Neural crest cell (in vitro differentiated cells): ENCODE data around the gene HLA-DOA. TPM values are rescaled to one million over a fixed set of nuclear protein-coding genes. Genes with fewer than 3 reads are reported as not detected.

Source experiments
- DNase-seq: peaks from one replicate; pipeline ENCODE4 v3.0.0; 2021; ENCODE audit warnings: low read depth, mixed read lengths, low spot score
- H3K27ac Mint-ChIP-seq: one replicate; pipeline ENCODE4 v1.8.0; 2021; ENCODE audit warnings: mild to moderate bottlenecking, mixed read lengths; ENCODE audit not compliant: unreplicated experiment
- H3K27me3 Mint-ChIP-seq: 2 replicates; pipeline ENCODE4 v1.8.0; 2021; ENCODE audit warnings: low read depth, mild to moderate bottlenecking, mixed read lengths
- H3K36me3 Mint-ChIP-seq: 2 replicates; pipeline ENCODE4 v1.8.0; 2021; ENCODE audit warnings: low read depth, mild to moderate bottlenecking, mixed read lengths
- H3K4me1 Mint-ChIP-seq: 2 replicates; pipeline ENCODE4 v1.8.0; 2021; ENCODE audit warnings: mixed read lengths
- H3K4me3 Mint-ChIP-seq: one replicate; pipeline ENCODE4 v1.8.0; 2021; ENCODE audit warnings: mild to moderate bottlenecking, mixed read lengths
- H3K9me3 Mint-ChIP-seq: 2 replicates; pipeline ENCODE4 v1.8.0; 2021; ENCODE audit warnings: mixed read lengths
- CTCF ChIP-seq: fragments of 200-600 bp; sonication (generic); conservative IDR thresholded peaks from 2 replicates; pipeline ENCODE4 v1.5.0; 2021; ENCODE audit warnings: antibody characterized with exemption, mild to moderate bottlenecking
- total RNA-seq: library from RNA; stranded (reverse); gene quantifications from 2 replicates; pipeline ENCODE4 v1.2.1, GENCODE V29; 2021

Gene HLA-DOA
- total RNA-seq, 1 donor from 2014 or later, result 1.7 TPM

- Mint-ChIP-seq H3K4me1 (peaks cover 16% of the 10 kb centered on the region), H3K27me3 (peaks cover 57% of the 10 kb centered on the region), H3K9me3 (no peaks in the 10 kb centered on the region), H3K27ac (no peak overlapping the region), H3K36me3 (no peaks in the 10 kb centered on the region), H3K4me3 (no peak overlapping the region)
- no peak for TF ChIP-seq CTCF
- DNase-seq, result no peak
Measured at GRCh38 chr6:33004940-33005339, 4.5 kb downstream of the HLA-DOA start.

GRCh38 chr6:33001685-33002084 is 7.7 kb downstream of the HLA-DOA start:
- TF ChIP-seq CTCF, result no peak
- Mint-ChIP-seq H3K9me3 (no peaks in the 10 kb centered on the region), H3K4me3 (no peak overlapping the region), H3K27ac (no peak overlapping the region), H3K4me1 (no peaks in the 10 kb centered on the region), H3K36me3 (no peaks in the 10 kb centered on the region), H3K27me3 (peaks cover 61% of the 10 kb centered on the region)
- no peak for DNase-seq

- Mint-ChIP-seq H3K27me3 (peaks cover 70% of the 10 kb centered on the region), H3K4me3 (no peak overlapping the region), H3K9me3 (no peaks in the 10 kb centered on the region), H3K36me3 (no peaks in the 10 kb centered on the region), H3K27ac (no peak overlapping the region), H3K4me1 (no peaks in the 10 kb centered on the region)
- peak; percentile 45 for TF ChIP-seq CTCF
- no peak for DNase-seq
Measured at GRCh38 chr6:33000055-33000454, 9.3 kb downstream of the HLA-DOA start.

- Mint-ChIP-seq H3K27me3 (peaks cover 59% of the 10 kb centered on the region), H3K4me3 (no peak overlapping the region)
- DNase-seq, result no peak
Measured at GRCh38 chr6:32995448-32995847, 13.9 kb downstream of the HLA-DOA start.

GRCh38 chr6:32993363-32993973 is 15.9 kb downstream of the HLA-DOA start:
- H3K4me1 Mint-ChIP-seq, result no peaks in the 10 kb centered on the region

More at GRCh38 chr6:32995448-32995847, 13.9 kb downstream of the HLA-DOA start:
- Mint-ChIP-seq H3K36me3 (no peaks in the 10 kb centered on the region), H3K27ac (no peak overlapping the region), H3K4me1 (no peaks in the 10 kb centered on the region), H3K9me3 (peaks cover 8% of the 10 kb centered on the region)
- no peak for TF ChIP-seq CTCF

More at GRCh38 chr6:32993363-32993973, 15.9 kb downstream of the HLA-DOA start:
- no peak overlapping the region for H3K4me3 Mint-ChIP-seq
- H3K9me3 Mint-ChIP-seq, result peaks cover 8% of the 10 kb centered on the region
- TF ChIP-seq CTCF, result no peak
- no peak overlapping the region for H3K27ac Mint-ChIP-seq
- H3K27me3 Mint-ChIP-seq, result peaks cover 54% of the 10 kb centered on the region
- no peaks in the 10 kb centered on the region for H3K36me3 Mint-ChIP-seq
- no peak for DNase-seq
